ENCODE data around the gene GPR158. TPM values are rescaled to one million over a fixed set of nuclear protein-coding genes. Genes with fewer than 3 reads are reported as not detected.

Gene GPR158
- total and polyA plus RNA-seq, 2 of the 8 experiments (the other 6 are each of a cell fraction or from before 2014, with no cell fraction given) = 0.14 to 0.78 TPM

DNA sequence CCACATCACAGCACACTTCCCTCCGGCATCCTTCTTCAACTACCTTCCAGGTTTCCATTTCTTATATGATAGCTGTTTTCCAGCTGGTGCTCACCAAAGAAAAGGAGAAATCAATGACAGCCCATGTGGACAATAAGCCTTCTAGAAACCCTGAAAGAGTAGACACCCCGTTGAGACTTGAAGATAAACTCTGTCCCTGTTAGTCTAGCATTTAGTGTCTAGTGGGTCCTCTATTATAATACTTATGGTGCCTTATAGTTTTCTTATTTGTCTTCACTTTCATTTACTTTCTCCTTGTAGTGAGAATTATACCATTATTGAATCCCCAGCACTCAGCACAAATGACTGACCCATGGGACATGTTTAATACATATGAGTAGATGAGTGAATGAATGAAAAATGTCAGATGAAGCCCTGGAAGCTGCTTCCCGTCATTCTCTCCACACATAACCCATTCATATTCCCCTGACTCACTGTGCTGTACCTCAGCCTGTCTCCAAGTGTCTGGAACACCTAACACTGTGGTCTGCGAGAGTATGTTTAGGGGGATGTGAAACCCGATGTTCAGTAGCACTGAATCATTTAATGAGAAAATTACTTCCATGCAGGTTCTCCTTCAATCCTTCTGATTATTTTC is 377.6 kb downstream of the GPR158 start (continued):
- TF ChIP-seq, protein P1, sequence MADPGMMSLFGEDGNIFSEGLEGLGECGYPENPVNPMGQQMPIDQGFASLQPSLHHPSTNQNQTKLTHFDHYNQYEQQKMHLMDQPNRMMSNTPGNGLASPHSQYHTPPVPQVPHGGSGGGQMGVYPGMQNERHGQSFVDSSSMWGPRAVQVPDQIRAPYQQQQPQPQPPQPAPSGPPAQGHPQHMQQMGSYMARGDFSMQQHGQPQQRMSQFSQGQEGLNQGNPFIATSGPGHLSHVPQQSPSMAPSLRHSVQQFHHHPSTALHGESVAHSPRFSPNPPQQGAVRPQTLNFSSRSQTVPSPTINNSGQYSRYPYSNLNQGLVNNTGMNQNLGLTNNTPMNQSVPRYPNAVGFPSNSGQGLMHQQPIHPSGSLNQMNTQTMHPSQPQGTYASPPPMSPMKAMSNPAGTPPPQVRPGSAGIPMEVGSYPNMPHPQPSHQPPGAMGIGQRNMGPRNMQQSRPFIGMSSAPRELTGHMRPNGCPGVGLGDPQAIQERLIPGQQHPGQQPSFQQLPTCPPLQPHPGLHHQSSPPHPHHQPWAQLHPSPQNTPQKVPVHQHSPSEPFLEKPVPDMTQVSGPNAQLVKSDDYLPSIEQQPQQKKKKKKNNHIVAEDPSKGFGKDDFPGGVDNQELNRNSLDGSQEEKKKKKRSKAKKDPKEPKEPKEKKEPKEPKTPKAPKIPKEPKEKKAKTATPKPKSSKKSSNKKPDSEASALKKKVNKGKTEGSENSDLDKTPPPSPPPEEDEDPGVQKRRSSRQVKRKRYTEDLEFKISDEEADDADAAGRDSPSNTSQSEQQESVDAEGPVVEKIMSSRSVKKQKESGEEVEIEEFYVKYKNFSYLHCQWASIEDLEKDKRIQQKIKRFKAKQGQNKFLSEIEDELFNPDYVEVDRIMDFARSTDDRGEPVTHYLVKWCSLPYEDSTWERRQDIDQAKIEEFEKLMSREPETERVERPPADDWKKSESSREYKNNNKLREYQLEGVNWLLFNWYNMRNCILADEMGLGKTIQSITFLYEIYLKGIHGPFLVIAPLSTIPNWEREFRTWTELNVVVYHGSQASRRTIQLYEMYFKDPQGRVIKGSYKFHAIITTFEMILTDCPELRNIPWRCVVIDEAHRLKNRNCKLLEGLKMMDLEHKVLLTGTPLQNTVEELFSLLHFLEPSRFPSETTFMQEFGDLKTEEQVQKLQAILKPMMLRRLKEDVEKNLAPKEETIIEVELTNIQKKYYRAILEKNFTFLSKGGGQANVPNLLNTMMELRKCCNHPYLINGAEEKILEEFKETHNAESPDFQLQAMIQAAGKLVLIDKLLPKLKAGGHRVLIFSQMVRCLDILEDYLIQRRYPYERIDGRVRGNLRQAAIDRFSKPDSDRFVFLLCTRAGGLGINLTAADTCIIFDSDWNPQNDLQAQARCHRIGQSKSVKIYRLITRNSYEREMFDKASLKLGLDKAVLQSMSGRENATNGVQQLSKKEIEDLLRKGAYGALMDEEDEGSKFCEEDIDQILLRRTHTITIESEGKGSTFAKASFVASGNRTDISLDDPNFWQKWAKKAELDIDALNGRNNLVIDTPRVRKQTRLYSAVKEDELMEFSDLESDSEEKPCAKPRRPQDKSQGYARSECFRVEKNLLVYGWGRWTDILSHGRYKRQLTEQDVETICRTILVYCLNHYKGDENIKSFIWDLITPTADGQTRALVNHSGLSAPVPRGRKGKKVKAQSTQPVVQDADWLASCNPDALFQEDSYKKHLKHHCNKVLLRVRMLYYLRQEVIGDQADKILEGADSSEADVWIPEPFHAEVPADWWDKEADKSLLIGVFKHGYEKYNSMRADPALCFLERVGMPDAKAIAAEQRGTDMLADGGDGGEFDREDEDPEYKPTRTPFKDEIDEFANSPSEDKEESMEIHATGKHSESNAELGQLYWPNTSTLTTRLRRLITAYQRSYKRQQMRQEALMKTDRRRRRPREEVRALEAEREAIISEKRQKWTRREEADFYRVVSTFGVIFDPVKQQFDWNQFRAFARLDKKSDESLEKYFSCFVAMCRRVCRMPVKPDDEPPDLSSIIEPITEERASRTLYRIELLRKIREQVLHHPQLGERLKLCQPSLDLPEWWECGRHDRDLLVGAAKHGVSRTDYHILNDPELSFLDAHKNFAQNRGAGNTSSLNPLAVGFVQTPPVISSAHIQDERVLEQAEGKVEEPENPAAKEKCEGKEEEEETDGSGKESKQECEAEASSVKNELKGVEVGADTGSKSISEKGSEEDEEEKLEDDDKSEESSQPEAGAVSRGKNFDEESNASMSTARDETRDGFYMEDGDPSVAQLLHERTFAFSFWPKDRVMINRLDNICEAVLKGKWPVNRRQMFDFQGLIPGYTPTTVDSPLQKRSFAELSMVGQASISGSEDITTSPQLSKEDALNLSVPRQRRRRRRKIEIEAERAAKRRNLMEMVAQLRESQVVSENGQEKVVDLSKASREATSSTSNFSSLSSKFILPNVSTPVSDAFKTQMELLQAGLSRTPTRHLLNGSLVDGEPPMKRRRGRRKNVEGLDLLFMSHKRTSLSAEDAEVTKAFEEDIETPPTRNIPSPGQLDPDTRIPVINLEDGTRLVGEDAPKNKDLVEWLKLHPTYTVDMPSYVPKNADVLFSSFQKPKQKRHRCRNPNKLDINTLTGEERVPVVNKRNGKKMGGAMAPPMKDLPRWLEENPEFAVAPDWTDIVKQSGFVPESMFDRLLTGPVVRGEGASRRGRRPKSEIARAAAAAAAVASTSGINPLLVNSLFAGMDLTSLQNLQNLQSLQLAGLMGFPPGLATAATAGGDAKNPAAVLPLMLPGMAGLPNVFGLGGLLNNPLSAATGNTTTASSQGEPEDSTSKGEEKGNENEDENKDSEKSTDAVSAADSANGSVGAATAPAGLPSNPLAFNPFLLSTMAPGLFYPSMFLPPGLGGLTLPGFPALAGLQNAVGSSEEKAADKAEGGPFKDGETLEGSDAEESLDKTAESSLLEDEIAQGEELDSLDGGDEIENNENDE (IDR thresholded peaks at IDR 0.05; ENCODE audit: insufficient replicate concordance, low read length) = peak; percentile 69
